CD4-positive, alpha-beta T cell treated with Interleukin-15 for 1 hour (primary cell): ENCODE measurements around the gene ISCA2.
"Not testable (repeated sequence)": the region's sequence is repeated elsewhere in the genome, so short reads cannot be mapped to it uniquely, and the experiment has no call there.

Experiments used
- DNase-seq: peaks from one replicate; pipeline ENCODE4 v3.0.0-alpha.2; 2020

ISCA2 gene

DNA sequence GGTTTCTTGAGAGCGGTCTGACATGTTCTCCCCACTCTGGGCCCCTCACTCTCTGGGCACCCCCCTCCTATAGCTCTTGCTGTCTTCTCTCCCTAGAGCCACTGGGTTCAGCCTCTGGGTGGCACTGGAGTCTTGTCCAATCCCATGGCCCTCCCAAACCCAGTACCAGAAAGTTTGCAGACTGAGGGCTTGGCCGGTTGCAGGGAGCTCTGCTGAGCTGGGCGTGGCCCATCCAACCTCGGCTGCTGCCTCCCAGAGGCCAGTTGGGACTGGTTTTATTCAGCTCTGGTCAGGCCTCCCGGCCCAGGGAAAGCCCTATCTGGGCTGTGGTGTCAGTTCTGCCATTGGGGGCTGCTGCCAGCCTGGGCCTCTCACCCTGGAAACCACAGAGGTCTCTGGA is 37.9 kb downstream of the ISCA2 start:
- no peak for DNase-seq

DNA sequence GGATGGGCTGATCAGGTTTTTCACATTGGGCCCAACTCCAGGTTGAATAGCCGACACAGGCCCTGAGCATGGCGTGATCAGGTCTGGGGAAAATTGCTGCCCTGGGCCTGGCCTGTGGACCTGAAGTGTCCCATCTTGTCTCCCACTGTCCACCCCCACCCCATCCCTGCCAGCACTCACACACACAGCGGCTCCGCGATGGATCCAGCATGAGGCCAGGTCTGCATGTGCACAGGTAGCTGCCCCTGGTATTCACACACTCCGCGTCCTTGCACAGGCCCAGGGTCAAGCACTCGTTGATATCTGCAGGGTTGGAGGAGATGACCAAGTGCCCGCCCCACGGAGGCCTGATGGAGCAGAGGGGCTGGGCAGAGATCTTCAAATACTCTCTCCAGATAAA is 38.7 kb downstream of the ISCA2 start:
- no peak for DNase-seq

DNA sequence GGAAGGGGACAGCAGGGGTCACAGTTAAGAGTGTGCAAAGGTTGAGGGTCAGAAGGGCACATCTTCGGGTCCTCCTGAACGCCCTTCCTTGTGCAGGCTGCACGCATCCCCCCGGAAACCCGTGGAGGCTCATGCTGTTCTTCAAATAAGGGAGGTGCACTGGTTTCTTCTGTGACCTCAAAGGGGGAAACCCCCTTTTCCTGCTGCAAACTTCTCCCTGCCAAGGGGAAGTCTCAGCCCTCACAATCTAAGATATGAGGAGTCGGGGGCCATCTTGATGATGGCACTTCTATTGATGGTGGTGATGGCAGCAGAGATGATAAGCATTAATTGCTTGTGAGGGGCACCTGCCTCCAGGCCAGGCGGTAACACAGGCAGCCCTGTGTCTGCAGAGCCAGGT is 40.0 kb downstream of the ISCA2 start:
- no peak for DNase-seq

DNA sequence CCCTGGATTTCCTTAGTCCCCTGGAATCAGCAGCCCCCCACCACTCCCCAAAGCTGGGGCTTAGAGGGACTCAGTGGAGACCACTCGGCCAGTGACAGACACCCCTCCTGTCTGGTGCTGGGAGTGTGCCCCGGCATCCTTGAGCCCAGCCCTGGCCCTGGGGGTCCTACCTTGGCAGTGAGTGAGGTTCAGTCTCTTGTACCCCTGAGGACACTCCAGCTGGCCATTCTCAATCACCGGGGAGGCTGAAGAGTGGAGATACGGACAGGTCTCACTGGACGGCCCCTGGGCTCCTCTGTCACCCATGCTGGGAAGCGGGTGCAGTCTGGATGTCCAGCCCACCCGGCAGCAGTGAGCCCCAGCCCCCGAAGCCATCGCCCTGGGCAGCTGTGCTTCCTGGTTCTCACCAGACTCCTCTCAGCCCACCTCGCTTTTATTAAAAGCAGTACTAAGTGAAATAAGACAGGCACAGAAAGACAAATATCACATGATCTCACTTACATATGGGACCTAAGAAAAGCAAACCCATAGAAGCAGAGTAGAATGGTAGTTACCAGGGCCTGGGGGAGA is 42.3 kb downstream of the ISCA2 start:
- DNase-seq, result no peak

DNA sequence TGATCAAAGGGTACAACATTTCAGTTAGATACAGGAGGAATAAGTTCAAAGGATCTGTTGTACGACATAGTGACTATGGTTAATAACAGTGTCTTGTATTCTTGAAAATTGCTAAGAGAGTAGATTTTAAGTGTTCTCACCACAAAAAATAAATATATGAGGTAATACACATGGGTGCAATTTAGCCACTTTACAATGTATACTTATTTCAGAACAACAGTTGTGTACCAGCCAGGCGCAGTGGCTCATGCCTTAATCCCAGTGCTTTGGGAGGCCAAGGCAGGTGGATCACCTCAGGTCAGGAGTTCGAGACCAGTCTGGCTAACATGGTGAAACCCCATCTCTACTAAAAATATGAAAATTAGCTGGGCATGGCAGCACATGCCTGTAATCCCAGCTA is 42.8 kb downstream of the ISCA2 start:
- not testable (repeated sequence) for DNase-seq

DNA sequence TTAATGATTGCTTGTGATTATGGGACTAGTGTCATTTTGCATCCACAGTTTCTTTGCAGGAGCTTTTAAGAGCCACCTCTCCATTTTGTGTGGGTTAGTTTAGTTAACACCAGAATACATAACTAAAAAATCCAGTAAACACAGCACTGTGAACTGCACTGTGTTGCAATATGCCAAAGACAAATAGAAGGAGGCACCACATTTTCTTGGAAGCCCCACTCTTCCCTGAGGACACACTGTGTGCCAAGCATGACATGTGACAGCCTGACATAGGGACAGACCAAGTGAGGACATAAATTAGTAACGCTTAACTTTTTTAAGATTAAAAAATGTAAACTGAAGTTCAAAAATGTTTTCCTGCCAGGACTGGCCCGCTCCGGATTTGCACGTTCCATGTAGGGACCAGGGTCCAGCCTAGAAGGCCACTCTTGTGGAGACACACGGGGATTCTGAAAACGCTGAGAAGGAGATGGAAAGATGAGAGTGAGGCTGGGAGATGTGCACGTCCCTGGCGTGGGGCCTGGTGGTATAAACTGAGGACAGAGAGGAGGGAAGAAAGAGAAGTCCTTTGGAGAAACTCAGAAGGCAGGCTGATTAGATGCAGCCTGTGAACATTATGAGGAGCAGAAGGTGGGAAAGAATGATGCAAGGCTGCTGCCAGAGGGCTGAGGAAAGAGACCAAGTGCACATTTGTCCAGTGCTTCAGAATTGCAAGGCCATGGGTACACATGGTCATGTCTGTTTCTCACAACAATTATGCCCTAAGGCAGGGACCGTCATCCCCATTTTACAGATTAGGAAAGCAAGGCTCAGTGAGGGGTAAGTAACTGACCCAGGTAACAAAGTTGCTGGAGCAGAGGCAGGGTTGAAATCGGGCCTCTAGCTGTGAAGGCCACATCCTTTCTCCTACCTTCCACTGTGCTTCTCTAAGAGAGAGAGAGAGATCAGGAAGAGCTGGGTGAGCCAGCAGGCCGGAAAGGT is 45.1 kb downstream of the ISCA2 start:
- no peak for DNase-seq

DNA sequence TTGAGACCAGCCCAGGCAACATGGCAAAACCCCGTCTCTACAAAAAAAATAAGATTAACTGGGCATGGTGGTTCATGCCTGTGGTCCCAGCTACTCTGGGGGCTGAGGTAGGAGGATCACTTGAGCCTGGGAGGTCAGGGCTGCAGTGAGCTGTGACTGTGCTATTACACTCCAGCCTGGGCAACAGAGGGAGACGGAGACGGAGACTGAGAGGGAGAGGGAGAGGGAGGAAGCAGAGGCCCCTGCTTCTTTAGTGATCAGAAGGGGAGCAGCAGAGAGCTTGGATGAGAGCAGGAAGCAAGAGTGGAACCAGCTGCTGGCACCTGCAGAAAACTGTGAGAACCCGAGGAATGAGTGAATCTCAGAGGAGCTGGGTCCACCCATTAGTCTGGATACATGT is 45.9 kb downstream of the ISCA2 start:
- DNase-seq, result peak; percentile 0

DNA sequence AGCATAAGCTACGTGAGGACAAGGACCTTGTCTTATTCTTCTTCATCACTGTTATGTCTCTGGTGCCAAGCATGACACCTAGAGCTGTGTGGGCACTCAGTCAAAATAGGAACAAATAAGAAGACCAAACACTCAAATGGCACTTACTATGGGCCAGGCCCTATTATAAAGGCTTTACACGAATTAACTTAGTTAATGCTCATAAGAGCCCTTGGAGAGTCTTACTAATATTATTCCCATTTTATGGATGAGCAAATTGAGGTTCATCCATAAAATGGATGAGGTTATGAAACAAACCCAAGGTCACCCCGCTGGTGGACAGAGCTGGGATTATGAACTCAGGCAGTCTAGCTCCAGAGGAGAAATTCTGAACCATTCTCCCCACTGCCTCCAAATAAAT is 47.7 kb downstream of the ISCA2 start:
- DNase-seq, result no peak

DNA sequence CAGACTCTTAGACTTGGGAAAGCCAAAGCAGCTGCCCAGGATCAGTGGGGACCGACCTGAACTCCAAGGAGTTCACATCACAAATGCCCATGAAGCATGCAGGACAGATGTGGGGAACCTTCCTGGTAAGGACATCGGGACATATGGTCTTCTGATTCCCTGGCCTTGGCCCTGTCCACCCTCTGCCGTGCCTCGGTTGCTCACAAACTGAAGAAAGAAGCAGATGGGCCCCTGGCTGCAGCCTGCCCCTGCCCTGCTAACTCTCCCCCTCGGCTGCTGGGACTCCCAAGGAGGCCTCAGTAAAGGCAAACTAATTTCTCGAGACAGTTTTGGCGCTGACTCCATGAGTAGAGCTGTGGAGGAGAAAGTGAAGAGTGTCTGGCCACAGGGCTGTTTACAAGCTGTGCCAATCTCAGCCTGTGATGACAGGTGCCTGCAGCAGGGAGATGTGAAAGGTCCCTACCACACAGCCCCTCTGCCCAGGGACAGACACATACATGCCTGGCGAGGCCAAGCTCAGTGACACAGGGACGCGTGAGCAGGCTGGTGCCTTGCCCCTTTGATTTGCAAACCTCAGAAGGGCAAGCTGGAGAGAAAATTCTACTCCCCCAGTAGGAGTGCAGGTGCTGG is 48.6 kb downstream of the ISCA2 start:
- peak; percentile 5 for DNase-seq

DNA sequence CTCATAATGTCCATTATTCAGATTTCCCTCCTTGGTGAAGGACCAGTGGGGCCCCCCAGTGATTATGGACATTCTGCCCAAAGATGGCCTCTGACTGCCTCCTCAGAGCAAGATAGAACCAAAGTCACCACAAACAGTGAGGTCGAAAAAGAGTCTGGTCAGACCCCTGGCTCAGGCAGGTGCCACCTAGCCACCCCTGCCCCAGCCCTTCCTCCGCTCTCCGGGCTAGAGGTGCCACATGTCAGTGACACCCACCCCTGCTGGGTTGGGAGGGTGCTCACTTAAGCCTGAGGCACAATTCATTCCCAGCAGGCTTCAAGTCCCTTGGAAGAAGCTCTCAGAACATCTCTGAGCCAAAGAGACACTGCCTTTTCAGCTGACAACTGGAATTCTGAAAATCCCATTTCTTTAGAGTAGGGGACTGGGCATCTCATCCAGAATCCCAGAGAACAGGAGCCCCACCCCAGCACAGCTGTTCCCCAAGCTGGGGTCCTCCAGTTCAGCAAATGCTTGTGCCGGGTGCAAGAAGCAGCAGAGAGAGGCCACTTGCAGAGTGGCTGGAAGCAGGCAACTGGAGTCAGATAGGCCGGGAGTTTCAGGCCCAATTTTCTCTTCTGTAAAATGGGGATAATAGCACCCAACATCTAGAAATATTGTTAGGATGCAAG is 50.3 kb downstream of the ISCA2 start:
- peak; percentile 12 for DNase-seq

DNA sequence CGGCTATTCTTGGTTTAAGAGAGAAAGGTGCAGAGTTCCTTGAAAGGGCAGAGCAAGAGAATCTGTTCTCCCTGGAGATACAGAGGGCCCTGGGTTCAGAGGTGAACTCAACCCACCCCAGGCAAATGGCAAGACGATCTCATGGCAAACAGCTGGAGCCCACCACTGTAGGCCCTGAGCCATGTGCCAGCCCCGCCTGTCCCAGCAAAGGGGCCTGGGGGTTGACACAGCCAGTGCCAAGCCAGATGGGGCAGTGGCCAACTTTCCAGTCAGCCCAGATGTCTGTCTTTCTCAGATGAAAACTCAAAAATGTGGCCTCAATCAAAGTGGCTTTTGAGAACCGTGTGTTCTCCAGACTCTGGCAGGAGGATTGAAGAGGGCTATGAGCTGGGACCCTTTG is 51.8 kb downstream of the ISCA2 start:
- DNase-seq, result no peak

DNA sequence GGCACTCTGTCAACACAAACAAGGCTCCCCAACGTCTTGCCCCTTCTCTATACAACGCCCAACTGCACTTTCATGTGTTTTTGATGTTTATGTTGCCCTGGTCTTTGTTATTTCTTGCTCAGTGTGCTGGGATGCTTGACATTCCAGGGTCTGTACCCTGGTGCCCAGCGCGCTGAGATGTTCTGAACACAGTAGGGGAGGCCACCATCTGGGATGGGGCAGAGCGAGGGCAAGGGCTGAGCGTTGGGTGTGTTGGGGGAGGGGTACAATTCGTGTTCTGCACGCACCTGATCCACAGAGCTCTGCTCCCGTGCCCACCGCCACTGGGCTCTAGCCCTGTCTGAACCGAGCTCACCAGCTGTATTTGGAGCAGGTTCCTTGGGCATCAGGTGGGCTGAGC is 52.9 kb downstream of the ISCA2 start:
- DNase-seq, result no peak
